Nephron progenitor cell (in vitro differentiated cells): Measurements from ENCODE around the gene PRF1.

Experiments used
- DNase-seq: peaks from one replicate; pipeline ENCODE4 v3.0.0; 2021
- H3K27ac Mint-ChIP-seq: 2 replicates; pipeline ENCODE4 v1.8.0; 2021; ENCODE audit warnings: mild to moderate bottlenecking, moderate library complexity, mixed read lengths
- H3K27me3 Mint-ChIP-seq: 2 replicates; pipeline ENCODE4 v1.8.0; 2021; ENCODE audit warnings: mild to moderate bottlenecking, low read depth, mixed read lengths; ENCODE audit not compliant: poor library complexity
- H3K36me3 Mint-ChIP-seq: 2 replicates; pipeline ENCODE4 v1.8.0; 2021; ENCODE audit warnings: low read depth, mixed read lengths
- H3K4me1 Mint-ChIP-seq: 2 replicates; pipeline ENCODE4 v1.8.0; 2021; ENCODE audit warnings: mixed read lengths
- H3K4me3 Mint-ChIP-seq: 2 replicates; pipeline ENCODE4 v1.8.0; 2021; ENCODE audit warnings: mild to moderate bottlenecking, moderate library complexity, mixed read lengths
- H3K9me3 Mint-ChIP-seq: 2 replicates; pipeline ENCODE4 v1.8.0; 2021; ENCODE audit warnings: mild to moderate bottlenecking, moderate library complexity, mixed read lengths
- CTCF ChIP-seq: fragments of 200-600 bp; sonication (generic); IDR thresholded peaks from 2 replicates; pipeline ENCODE4 v1.5.0; 2021; ENCODE audit warnings: antibody characterized with exemption

Gene PRF1

GRCh38 chr10:70567603-70568002 is 34.9 kb downstream of the PRF1 start:
- Mint-ChIP-seq H3K9me3 (no peaks in the 10 kb centered on the region), H3K36me3 (peaks cover 5% of the 10 kb centered on the region), H3K27me3 (peaks cover 3% of the 10 kb centered on the region), H3K27ac (no peak overlapping the region), H3K4me3 (no peak overlapping the region), H3K4me1 (peaks cover 16% of the 10 kb centered on the region)
- TF ChIP-seq CTCF, result no peak
- no peak for DNase-seq

DNA sequence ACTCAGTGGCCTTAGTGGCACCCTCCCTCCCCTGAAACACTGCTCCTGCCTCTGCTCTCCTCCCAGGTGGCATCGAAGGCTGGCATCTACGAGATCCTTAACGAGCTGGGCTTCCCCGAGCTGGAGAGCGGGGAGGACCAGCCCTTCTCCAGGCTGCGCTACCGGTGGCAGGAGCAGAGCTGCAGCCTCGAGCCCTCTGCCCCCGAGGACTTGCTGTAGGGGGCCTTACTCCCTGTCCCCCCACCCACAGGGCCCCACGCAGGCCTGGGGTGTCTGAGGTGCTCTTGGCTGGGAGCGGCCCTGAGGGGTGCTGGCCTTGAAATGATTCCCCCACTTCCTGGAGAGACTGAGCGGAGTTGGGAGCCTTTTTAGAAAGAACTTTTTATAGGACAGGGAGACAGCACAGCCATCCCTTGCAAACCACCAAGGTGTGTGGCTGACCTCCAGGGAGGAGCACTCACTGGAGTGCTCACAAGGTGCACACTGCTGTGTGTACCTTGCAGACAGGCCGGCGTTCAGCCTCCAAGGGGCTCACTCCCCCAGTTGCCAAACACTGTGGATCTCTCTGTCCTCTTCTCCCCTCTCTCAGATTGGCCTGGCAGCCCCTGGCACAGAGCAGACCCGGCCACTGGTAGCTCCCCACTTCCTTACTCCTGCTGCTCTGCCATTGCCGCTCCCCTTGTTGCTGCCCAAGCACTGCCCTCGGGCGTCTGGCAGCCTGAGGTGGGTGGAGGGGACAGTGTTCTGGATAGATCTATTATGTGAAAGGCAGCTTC is 35.8 kb downstream of the PRF1 start:
- Mint-ChIP-seq H3K27me3 (peaks cover 5% of the 10 kb centered on the region), H3K27ac (peak overlapping the region; percentile 26), H3K4me3 (no peak overlapping the region), H3K9me3 (no peaks in the 10 kb centered on the region), H3K4me1 (peaks cover 22% of the 10 kb centered on the region), H3K36me3 (peaks cover 5% of the 10 kb centered on the region)
- TF ChIP-seq CTCF, result no peak
- DNase-seq, result no peak

DNA sequence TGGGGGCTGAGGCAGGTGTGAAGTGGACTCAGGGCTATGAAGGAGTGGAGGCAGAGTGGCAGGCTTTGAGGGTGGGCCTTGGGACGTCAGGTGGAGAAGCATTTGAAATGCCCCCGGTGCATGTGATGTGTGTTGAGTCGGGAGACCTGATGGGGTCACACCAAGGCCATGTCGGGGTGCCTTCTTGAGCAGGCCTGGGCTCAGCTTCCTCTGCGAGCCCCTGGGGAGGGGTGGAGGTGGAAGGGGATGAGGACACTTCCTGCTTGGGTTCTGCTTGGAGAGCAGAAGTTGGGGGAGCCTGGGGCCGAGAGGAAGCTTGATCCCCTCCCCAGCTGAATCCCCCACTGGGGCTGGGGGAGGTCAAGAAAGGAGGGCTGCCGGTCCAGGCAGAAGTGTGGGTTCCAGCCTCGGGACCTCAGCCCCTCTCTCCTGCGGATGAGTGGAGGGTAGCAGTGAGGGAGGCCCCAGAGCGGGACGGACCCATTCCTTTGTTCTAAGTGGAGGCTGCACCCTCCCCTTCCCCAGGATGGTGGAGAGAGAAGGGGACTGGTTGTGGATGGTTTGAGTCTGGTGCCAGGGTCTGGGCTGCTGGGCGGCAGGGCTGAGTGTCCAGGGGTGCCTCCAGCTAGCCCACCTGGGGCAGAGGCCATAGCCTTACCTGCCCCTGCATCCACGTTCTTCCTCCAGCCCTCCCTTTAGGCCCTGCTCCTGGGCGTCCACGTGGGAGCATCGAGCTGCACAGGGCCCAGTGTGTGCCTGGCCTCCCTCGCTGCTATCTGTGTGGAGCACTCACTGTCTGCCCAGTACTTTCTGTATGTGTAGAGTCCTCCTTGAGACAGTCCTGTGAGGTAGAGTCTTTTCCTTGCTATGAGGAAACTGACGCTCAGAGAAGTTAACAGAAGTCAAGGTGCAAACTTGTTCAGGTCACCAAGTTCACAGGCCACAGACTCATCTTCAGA is 36.7 kb downstream of the PRF1 start:
- no peaks in the 10 kb centered on the region for H3K9me3 Mint-ChIP-seq
- no peak for TF ChIP-seq CTCF
- no peak overlapping the region for H3K27ac Mint-ChIP-seq
- peaks cover 31% of the 10 kb centered on the region for H3K4me1 Mint-ChIP-seq
- DNase-seq, result no peak
- H3K27me3 Mint-ChIP-seq, result peaks cover 10% of the 10 kb centered on the region
- no peak overlapping the region for H3K4me3 Mint-ChIP-seq
- peaks cover 5% of the 10 kb centered on the region for H3K36me3 Mint-ChIP-seq

DNA sequence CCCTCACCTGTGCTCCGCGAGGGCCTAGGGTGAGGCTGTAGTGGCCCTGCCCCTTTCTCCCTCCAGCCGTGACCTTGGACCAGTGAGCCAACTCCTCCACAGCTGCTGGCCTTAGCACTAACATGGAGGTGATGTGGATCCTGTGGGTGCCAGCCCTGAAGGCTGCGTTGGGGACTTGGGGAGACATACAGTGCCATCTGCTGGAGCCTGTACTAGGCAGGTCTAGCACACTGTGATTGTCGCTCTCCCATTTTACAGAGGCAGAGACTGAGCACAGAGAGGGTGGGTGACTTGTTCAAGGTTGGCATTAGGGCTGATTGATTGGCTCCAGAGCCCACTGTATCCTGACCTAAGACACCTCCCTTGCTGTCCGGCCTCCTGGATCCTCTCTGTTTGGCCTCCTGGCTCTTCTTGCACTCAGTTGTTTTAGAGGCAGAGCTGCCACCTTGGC is 37.6 kb downstream of the PRF1 start:
- TF ChIP-seq CTCF, result no peak
- Mint-ChIP-seq H3K4me1 (peaks cover 35% of the 10 kb centered on the region), H3K9me3 (no peaks in the 10 kb centered on the region), H3K27me3 (peaks cover 12% of the 10 kb centered on the region), H3K4me3 (no peak overlapping the region), H3K27ac (no peak overlapping the region), H3K36me3 (peaks cover 5% of the 10 kb centered on the region)
- DNase-seq, result no peak

GRCh38 chr10:70564113-70564725 is 38.3 kb downstream of the PRF1 start:
- TF ChIP-seq CTCF, result no peak
- no peak for DNase-seq
- no peak overlapping the region for H3K27ac Mint-ChIP-seq
- H3K4me3 Mint-ChIP-seq, result no peak overlapping the region
- no peaks in the 10 kb centered on the region for H3K9me3 Mint-ChIP-seq
- peaks cover 40% of the 10 kb centered on the region for H3K4me1 Mint-ChIP-seq
- peaks cover 16% of the 10 kb centered on the region for H3K27me3 Mint-ChIP-seq
- peaks cover under 1% of the 10 kb centered on the region for H3K36me3 Mint-ChIP-seq
